Keratinocyte (primary cell): Measurements from ENCODE around the gene RAB4A. TPM values are rescaled to one million over a fixed set of nuclear protein-coding genes. Genes with fewer than 3 reads are reported as not detected.

Experiments
- DNase-seq: peaks from one replicate; pipeline ENCODE4 v3.0.0-alpha.2; 2011; ENCODE audit warnings: low read depth, missing footprints, low spot score
- FAIRE-seq: peaks from 2 replicates; lab custom pipeline; 2011; peaks lifted over from hg19 to GRCh38; lab: Jason Lieb, UNC
- H2AFZ ChIP-seq: 2 replicates; pipeline ENCODE4 v1.6.0; 2012; ENCODE audit warnings: low read length, control low read depth, inconsistent platforms; ENCODE audit not compliant: control insufficient read depth
- H3K27ac ChIP-seq: 2 replicates; pipeline ENCODE4 v1.5.1; 2011; ENCODE audit warnings: low read length; ENCODE audit not compliant: control insufficient read depth, insufficient read depth
- H3K27me3 ChIP-seq: 3 replicates; pipeline ENCODE4 v1.6.0; 2011; ENCODE audit warnings: low read length; ENCODE audit not compliant: control insufficient read depth, insufficient read depth; ENCODE audit errors: extremely low read depth
- H3K36me3 ChIP-seq, 2 experiments: 2 replicates in 1 of 2; 3 replicates in 1 of 2; pipeline ENCODE4 v1.5.1; 2011; ENCODE audit warnings: low read length in 2 of 2, mild to moderate bottlenecking in 1 of 2; ENCODE audit not compliant: control insufficient read depth in 2 of 2, insufficient read depth in 2 of 2; ENCODE audit errors: extremely low read depth in 1 of 2
- H3K4me1 ChIP-seq: 3 replicates; pipeline ENCODE4 v1.5.1; 2011; ENCODE audit warnings: low read length; ENCODE audit not compliant: control insufficient read depth, insufficient read depth; ENCODE audit errors: extremely low read depth
- H3K4me2 ChIP-seq: 3 replicates; pipeline ENCODE4 v1.6.0; 2011; ENCODE audit warnings: low read depth, low read length; ENCODE audit not compliant: control insufficient read depth, insufficient read depth; ENCODE audit errors: extremely low read depth
- H3K4me3 ChIP-seq, 3 experiments: fragments of 200-600 bp in 1 of 3; sonication (generic) in 1 of 3; 2 replicates in 2 of 3; 3 replicates in 1 of 3; pipeline ENCODE4 v1.5.1; 2011 to 2016; ENCODE audit warnings: low read length in 3 of 3, mild to moderate bottlenecking in 3 of 3, control low read depth in 2 of 3, inconsistent platforms in 1 of 3, low read depth in 1 of 3, mixed read lengths in 1 of 3, mixed run types in 1 of 3, moderate library complexity in 1 of 3; ENCODE audit not compliant: control insufficient read depth in 2 of 3, insufficient read depth in 2 of 3; ENCODE audit errors: extremely low read depth in 1 of 3
- H3K79me2 ChIP-seq: 2 replicates; pipeline ENCODE4 v1.6.0; 2012; ENCODE audit warnings: low read length; ENCODE audit not compliant: control insufficient read depth, insufficient read depth
- H3K9ac ChIP-seq: 3 replicates; pipeline ENCODE4 v1.6.0; 2011; ENCODE audit warnings: low read length; ENCODE audit not compliant: control insufficient read depth, insufficient read depth; ENCODE audit errors: extremely low read depth
- H3K9me1 ChIP-seq: 3 replicates; pipeline ENCODE4 v1.6.0; 2011; ENCODE audit warnings: low read length; ENCODE audit not compliant: control insufficient read depth, insufficient read depth; ENCODE audit errors: extremely low read depth
- H3K9me3 ChIP-seq: 2 replicates; pipeline ENCODE4 v1.5.1; 2012; ENCODE audit warnings: low read depth, low read length; ENCODE audit not compliant: control insufficient read depth
- H4K20me1 ChIP-seq: 3 replicates; pipeline ENCODE4 v1.6.0; 2011; ENCODE audit warnings: low read length; ENCODE audit not compliant: control insufficient read depth, insufficient read depth; ENCODE audit errors: extremely low read depth
- CTCF ChIP-seq, 3 experiments: IDR thresholded peaks in 1 of 3; conservative IDR thresholded peaks in 1 of 3; optimal IDR thresholded peaks in 1 of 3; 2 replicates in 2 of 3; 3 replicates in 1 of 3; pipeline versions ENCODE3 to v1.5.1; 2011; ENCODE audit warnings: low read length in 3 of 3, mild to moderate bottlenecking in 3 of 3, moderate library complexity in 2 of 3, control low read depth in 1 of 3, inconsistent platforms in 1 of 3; ENCODE audit not compliant: insufficient read depth in 2 of 3; ENCODE audit errors: extremely low read depth in 1 of 3
- EZH2 ChIP-seq: IDR thresholded peaks from one replicate; pipeline ENCODE4 v1.6.1; 2012; ENCODE audit warnings: inconsistent platforms, mild to moderate bottlenecking, low read length, moderate library complexity
- dilution Hi-C: fragments of 300-500 bp; cut with MboI; formaldehyde crosslinking; loops from one replicate; pipeline ENCODE4 v1.7.0; 2020; ENCODE audit warnings: low sequenced_read_pairs; ENCODE audit not compliant: extremely low pct_ligation_motif_present
- polyA plus RNA-seq, 5 experiments: library from polyadenylated mRNA; depleted of rRNA in 3 of 5; stranded (reverse) in 3 of 5; stranded (forward) in 1 of 5; unstranded in 1 of 5; fragments of >200 nt; gene quantifications; 1 replicate in 1 of 5; 2 replicates in 3 of 5; 3 replicates in 1 of 5; pipeline versions ENCODE4 v1.2.1 to v1.2.3, GENCODE V29; 2011 to 2012; ENCODE audit warnings: missing spikeins in 2 of 5, low read depth in 1 of 5, low replicate concordance in 1 of 5

RAB4A gene
- polyA plus RNA-seq, 1 donor (not counting 4 experiments of a cell fraction or from before 2014, with no cell fraction given), result 54.7 TPM

GRCh38 chr1:229225331-229225782 lies 45.6 kb upstream of the RAB4A start:
- no peaks in the 10 kb centered on the region for H3K9me1 ChIP-seq
- no peak for FAIRE-seq
- H3K27ac ChIP-seq, result no peak overlapping the region
- H3K79me2 ChIP-seq, result no peaks in the 10 kb centered on the region
- dilution Hi-C loops, result no loop called here
- H3K27me3 ChIP-seq, result no peaks in the 10 kb centered on the region
- no peaks in the 10 kb centered on the region for H4K20me1 ChIP-seq
- no peak overlapping the region for H2AFZ ChIP-seq
- TF ChIP-seq EZH2 (no peak), CTCF (optimal IDR thresholded peaks at IDR 0.05 in 1 of 3, IDR thresholded peaks at IDR 0.05 in 1 of 3, conservative IDR thresholded peaks at IDR 0.05 in 1 of 3; ENCODE audit: extremely low read depth in 1 of 3, insufficient read depth in 2 of 3, low read length in 3 of 3) (peak in 2 of 3 experiments; percentile 11 to 42)
- peaks cover 32% of the 10 kb centered on the region for H3K4me1 ChIP-seq
- H3K9ac ChIP-seq, result no peak overlapping the region
- DNase-seq, result no peak
- H3K36me3 ChIP-seq, result no peaks in the 10 kb centered on the region
- H3K9me3 ChIP-seq, result no peaks in the 10 kb centered on the region
- H3K4me3 ChIP-seq, result no peak overlapping the region
- H3K4me2 ChIP-seq, result peak overlapping the region; percentile 17

GRCh38 chr1:229226796-229227195 lies 44.1 kb upstream of the RAB4A start:
- Histone ChIP-seq H3K9me1 (no peaks in the 10 kb centered on the region), H3K9ac (no peak overlapping the region), H3K4me2 (no peak overlapping the region), H3K27ac (no peak overlapping the region), H3K4me1 (peaks cover 41% of the 10 kb centered on the region), H3K79me2 (no peaks in the 10 kb centered on the region), H3K27me3 (no peaks in the 10 kb centered on the region), H2AFZ (no peak overlapping the region), H3K4me3 (no peak overlapping the region), H3K36me3 (no peaks in the 10 kb centered on the region), H4K20me1 (no peaks in the 10 kb centered on the region), H3K9me3 (no peaks in the 10 kb centered on the region)
- dilution Hi-C loops, result no loop called here
- DNase-seq, result no peak
- FAIRE-seq, result no peak
- TF ChIP-seq EZH2, result no peak
- no peak for TF ChIP-seq CTCF (optimal IDR thresholded peaks at IDR 0.05 in 1 of 3, IDR thresholded peaks at IDR 0.05 in 1 of 3, conservative IDR thresholded peaks at IDR 0.05 in 1 of 3; ENCODE audit: extremely low read depth in 1 of 3, insufficient read depth in 2 of 3, low read length in 3 of 3)
